Upper lobe of left lung (tissue), 6 donors: ENCODE results near the gene PFKP. TPM values are rescaled to one million over a fixed set of nuclear protein-coding genes. Genes with fewer than 3 reads are reported as not detected.

ENCODE experiments used
- ATAC-seq, 2 donors: fragments of 200-7000 bp; cut with Tn5 transposase; one replicate each; pipeline ENCODE4 v1.9.1; 2022; ENCODE audit warnings: mild to moderate bottlenecking in 2 of 2, moderate library complexity in 2 of 2; ENCODE audit not compliant: low FRiP score in 2 of 2
- DNase-seq, 2 donors: peaks; one replicate each; pipeline ENCODE4 v3.0.0-alpha.2; 2019 to 2020
- H3K27ac ChIP-seq, 4 donors: fragments of 200-600 bp; sonication (generic); one replicate each; pipeline ENCODE4 v1.5.1; 2016 to 2019
- H3K27me3 ChIP-seq, 4 donors: fragments of 200-600 bp; sonication (generic); one replicate each; pipeline ENCODE4 v1.5.1; 2017 to 2019
- H3K36me3 ChIP-seq, 4 donors: fragments of 200-600 bp; sonication (generic); one replicate each; pipeline ENCODE4 v1.5.1; 2016 to 2019
- H3K4me1 ChIP-seq, 4 donors: fragments of 200-600 bp; sonication (generic); one replicate each; pipeline ENCODE4 v1.5.1; 2018 to 2019
- H3K4me3 ChIP-seq, 4 donors: fragments of 200-600 bp; sonication (generic); one replicate each; pipeline ENCODE4 v1.5.1; 2017 to 2019; ENCODE audit warnings: mild to moderate bottlenecking in 2 of 4, moderate library complexity in 1 of 4
- H3K9me3 ChIP-seq, 4 donors: fragments of 200-600 bp; sonication (generic); one replicate each; pipeline ENCODE4 v1.5.1; 2018 to 2019
- CTCF ChIP-seq, 6 experiments: fragments of 450-650 bp in 4 of 6; fragments of 200-600 bp in 2 of 6; sonication (generic) in 2 of 6; IDR thresholded peaks; one replicate each; pipeline ENCODE4 v1.5.1; 2016 to 2019; ENCODE audit warnings: antibody characterized with exemption in 6 of 6
- EP300 ChIP-seq, 4 donors: sonication (generic); formaldehyde crosslinking; IDR thresholded peaks; one replicate each; pipeline ENCODE4 v1.5.1; 2017; ENCODE audit warnings: antibody characterized with exemption in 4 of 4, control low read depth in 2 of 4
- POLR2A ChIP-seq, 4 donors: fragments of 450-650 bp; IDR thresholded peaks; one replicate each; pipeline ENCODE4 v1.5.1; 2016 to 2017; ENCODE audit warnings: antibody characterized with exemption in 4 of 4, mild to moderate bottlenecking in 2 of 4
- POLR2AphosphoS5 ChIP-seq, 2 donors: sonication (generic); formaldehyde crosslinking; IDR thresholded peaks; one replicate each; pipeline ENCODE4 v1.5.1; 2017; ENCODE audit warnings: antibody characterized with exemption in 2 of 2
- whole genome bisulfite sequencing, 2 donors: methylation state at CpG; one replicate each; pipeline ENCODE4 v1.1.5; 2017 to 2018; 5-methylcytosine and 5-hydroxymethylcytosine counted together
- total RNA-seq, 6 donors: library from RNA; depleted of rRNA in 4 of 6; stranded (reverse); fragments of >200 nt in 4 of 6; gene quantifications; one replicate each; pipeline versions ENCODE4 v1.1.0 to v1.2.1, GENCODE V29; 2016 to 2021
- donor health status: DM: no; HTN: no; CAD: no; lungs with moderate emphysema.
- donor health status: DM: no; HTN: yes; CAD: no; lungs with severe emphysema.

The PFKP gene
- total RNA-seq, 6 donors from 2014 or later: 18.9 to 42.1 (median 30.8) TPM

- H3K27ac ChIP-seq: no peak overlapping the region
- no peaks in the 10 kb centered on the region for H3K9me3 ChIP-seq
- TF ChIP-seq POLR2AphosphoS5 (IDR thresholded peaks at IDR 0.05): no peak
- no peak for TF ChIP-seq POLR2A (IDR thresholded peaks at IDR 0.05)
- no peak for TF ChIP-seq EP300 (IDR thresholded peaks at IDR 0.05)
- no peak for TF ChIP-seq CTCF (IDR thresholded peaks at IDR 0.05)
- no peak overlapping the region for H3K4me3 ChIP-seq
- no peak for ATAC-seq
- DNase-seq: no peak
- 88 to 94% methylated on average over 7 to 9 of the region's 9 CpGs for WGBS, 2 donors
- H3K27me3 ChIP-seq: no peaks in the 10 kb centered on the region
- H3K4me1 ChIP-seq: peaks cover 0 to 2% (median 0%) of the 10 kb centered on the region in 4 donors
- H3K36me3 ChIP-seq: peaks cover 0 to 26% (median 15%) of the 10 kb centered on the region in 4 donors
Observed at GRCh38 chr10:3110782-3111620, 43.7 kb downstream of the PFKP start.

- peaks cover 0 to 2% (median 0%) of the 10 kb centered on the region in 4 donors for H3K4me1 ChIP-seq
- 66 to 70% methylated on average over 10 to 15 of the region's 15 CpGs for WGBS, 2 donors
- no peaks in the 10 kb centered on the region for H3K9me3 ChIP-seq
- ATAC-seq: no peak
- H3K4me3 ChIP-seq: no peak overlapping the region
- DNase-seq: no peak
- H3K36me3 ChIP-seq: peaks cover 0 to 26% (median 15%) of the 10 kb centered on the region in 4 donors
- TF ChIP-seq POLR2A (IDR thresholded peaks at IDR 0.05) (no peak), EP300 (IDR thresholded peaks at IDR 0.05) (no peak), CTCF (IDR thresholded peaks at IDR 0.05) (no peak), POLR2AphosphoS5 (IDR thresholded peaks at IDR 0.05) (no peak)
- no peaks in the 10 kb centered on the region for H3K27me3 ChIP-seq
- no peak overlapping the region for H3K27ac ChIP-seq
Observed at GRCh38 chr10:3111621-3112163, 44.3 kb downstream of the PFKP start.

- 91 to 95% methylated on average over 18 to 19 of the region's 19 CpGs for WGBS, 2 donors
- no peak for ATAC-seq
- peaks cover 0 to 27% (median 19%) of the 10 kb centered on the region in 4 donors for H3K36me3 ChIP-seq
Observed at GRCh38 chr10:3113343-3113720, 46.0 kb downstream of the PFKP start.

GRCh38 chr10:3115685-3116084 lies 48.3 kb downstream of the PFKP start:
- H3K4me1 ChIP-seq: no peaks in the 10 kb centered on the region
- no peak overlapping the region for H3K27ac ChIP-seq
- WGBS, 2 donors: 86 to 91% methylated on average over 8 of the region's 8 CpGs
- TF ChIP-seq POLR2AphosphoS5 (IDR thresholded peaks at IDR 0.05) (no peak), CTCF (IDR thresholded peaks at IDR 0.05) (no peak), EP300 (IDR thresholded peaks at IDR 0.05) (no peak), POLR2A (IDR thresholded peaks at IDR 0.05) (no peak)
- no peak for ATAC-seq
- H3K36me3 ChIP-seq: peaks cover 0 to 23% (median 11%) of the 10 kb centered on the region in 4 donors
- DNase-seq: no peak
- no peak overlapping the region for H3K4me3 ChIP-seq
- no peaks in the 10 kb centered on the region for H3K27me3 ChIP-seq
- no peaks in the 10 kb centered on the region for H3K9me3 ChIP-seq

More at GRCh38 chr10:3113343-3113720, 46.0 kb downstream of the PFKP start:
- TF ChIP-seq CTCF (IDR thresholded peaks at IDR 0.05): no peak
- TF ChIP-seq EP300 (IDR thresholded peaks at IDR 0.05): no peak
- TF ChIP-seq POLR2A (IDR thresholded peaks at IDR 0.05): no peak
- no peak for TF ChIP-seq POLR2AphosphoS5 (IDR thresholded peaks at IDR 0.05)
- Histone ChIP-seq H3K4me1 (no peaks in the 10 kb centered on the region), H3K4me3 (no peak overlapping the region), H3K27ac (no peak overlapping the region), H3K9me3 (no peaks in the 10 kb centered on the region), H3K27me3 (no peaks in the 10 kb centered on the region)
- DNase-seq: no peak
